Measurements from ENCODE around the gene PHLDA3. TPM values are rescaled to one million over a fixed set of nuclear protein-coding genes. Genes with fewer than 3 reads are reported as not detected.

PHLDA3 gene
- total and polyA plus RNA-seq, 11 donors: 15.2 to 48.1 (median 28.5) TPM

GRCh38 chr1:201503397-201504176, 34.6 kb upstream of the PHLDA3 start:
- Histone ChIP-seq H3K4me3 (peak overlapping the region in 5 of 12 donors; percentile 7 to 97 (median 82)), H3K9me3 (no peaks in the 10 kb centered on the region), H3K27ac (peak overlapping the region; percentile 36 to 98 (median 88)), H3K4me1 (peaks cover 0 to 93% (median 75%) of the 10 kb centered on the region in 12 donors), H3K36me3 (peaks cover 0 to 10% (median 0%) of the 10 kb centered on the region in 9 donors), H3K27me3 (no peaks in the 10 kb centered on the region)
- TF ChIP-seq POLR2A (IDR thresholded peaks at IDR 0.05): no peak
- TF ChIP-seq CTCF (IDR thresholded peaks at IDR 0.05): no peak
- intact Hi-C loops (cut with DNase I): no loop called here
- ATAC-seq (peak in 2 of 4 donors; percentile 46 to 66), DNase-seq (peak in 3 of 5 donors; percentile 54 to 64 (median 62))
- 44 to 52% (median 51%) methylated on average over 13 of the region's 13 CpGs for WGBS, 4 donors

- H3K9me3 ChIP-seq: no peaks in the 10 kb centered on the region
- DNase-seq (no peak), ATAC-seq (no peak)
- no peak overlapping the region for H3K4me3 ChIP-seq
- peak overlapping the region in 9 of 12 donors; percentile 73 to 98 (median 91) for H3K27ac ChIP-seq
- H3K36me3 ChIP-seq: peaks cover 0 to 12% (median 0%) of the 10 kb centered on the region in 9 donors
- intact Hi-C loops (cut with DNase I): no loop called here
- WGBS, 4 donors: 77 to 85% (median 82%) methylated on average over 3 of the region's 3 CpGs
- H3K4me1 ChIP-seq: peaks cover 0 to 98% (median 71%) of the 10 kb centered on the region in 12 donors
- no peak for TF ChIP-seq POLR2A (IDR thresholded peaks at IDR 0.05)
- TF ChIP-seq CTCF (IDR thresholded peaks at IDR 0.05): no peak
- H3K27me3 ChIP-seq: no peaks in the 10 kb centered on the region
These were observed 33.5 kb upstream of the PHLDA3 start for GRCh38 chr1:201502511-201502857.

GRCh38 chr1:201501812-201502510, 33.0 kb upstream of the PHLDA3 start:
- no peak for ATAC-seq

More at GRCh38 chr1:201501812-201502510, 33.0 kb upstream of the PHLDA3 start:
- H3K4me1 ChIP-seq: peaks cover 0 to 93% (median 68%) of the 10 kb centered on the region in 12 donors
- no peak overlapping the region for H3K4me3 ChIP-seq
- peaks cover 0 to 12% (median 0%) of the 10 kb centered on the region in 9 donors for H3K36me3 ChIP-seq
- DNase-seq: no peak
- TF ChIP-seq CTCF (IDR thresholded peaks at IDR 0.05) (no peak), POLR2A (IDR thresholded peaks at IDR 0.05) (no peak)
- WGBS, 4 donors: 77 to 90% (median 86%) methylated on average over 9 to 10 of the region's 10 CpGs
- intact Hi-C loops (cut with DNase I): no loop called here
- H3K27me3 ChIP-seq: no peaks in the 10 kb centered on the region
- peak overlapping the region in 8 of 12 donors; percentile 39 to 98 (median 90) for H3K27ac ChIP-seq
- no peaks in the 10 kb centered on the region for H3K9me3 ChIP-seq
